AG09319 (cell line): ENCODE data around the gene PDCD2L.

Experiments
- DNase-seq: peaks from one replicate; pipeline ENCODE4 v3.0.0-alpha.2; 2010; ENCODE audit warnings: low read depth; ENCODE audit errors: extremely low read depth
- CTCF ChIP-seq: IDR thresholded peaks from 2 replicates; pipeline ENCODE4 v1.5.1; 2011; ENCODE audit warnings: low read depth, mild to moderate bottlenecking, inconsistent platforms, low read length, moderate library complexity

The PDCD2L gene

GRCh38 chr19:34475026-34475974 is 71.1 kb downstream of the PDCD2L start:
- TF ChIP-seq CTCF = no peak
- no peak for DNase-seq
